ENCODE measurements around the gene PLA2G15. TPM values are rescaled to one million over a fixed set of nuclear protein-coding genes. Genes with fewer than 3 reads are reported as not detected.
A peak's percentile ranks its signal among the peaks of the same experiment; 100 is the strongest.

PLA2G15 gene
- total RNA-seq, 1 experiment from 2014 or later = 33.2 TPM

DNA sequence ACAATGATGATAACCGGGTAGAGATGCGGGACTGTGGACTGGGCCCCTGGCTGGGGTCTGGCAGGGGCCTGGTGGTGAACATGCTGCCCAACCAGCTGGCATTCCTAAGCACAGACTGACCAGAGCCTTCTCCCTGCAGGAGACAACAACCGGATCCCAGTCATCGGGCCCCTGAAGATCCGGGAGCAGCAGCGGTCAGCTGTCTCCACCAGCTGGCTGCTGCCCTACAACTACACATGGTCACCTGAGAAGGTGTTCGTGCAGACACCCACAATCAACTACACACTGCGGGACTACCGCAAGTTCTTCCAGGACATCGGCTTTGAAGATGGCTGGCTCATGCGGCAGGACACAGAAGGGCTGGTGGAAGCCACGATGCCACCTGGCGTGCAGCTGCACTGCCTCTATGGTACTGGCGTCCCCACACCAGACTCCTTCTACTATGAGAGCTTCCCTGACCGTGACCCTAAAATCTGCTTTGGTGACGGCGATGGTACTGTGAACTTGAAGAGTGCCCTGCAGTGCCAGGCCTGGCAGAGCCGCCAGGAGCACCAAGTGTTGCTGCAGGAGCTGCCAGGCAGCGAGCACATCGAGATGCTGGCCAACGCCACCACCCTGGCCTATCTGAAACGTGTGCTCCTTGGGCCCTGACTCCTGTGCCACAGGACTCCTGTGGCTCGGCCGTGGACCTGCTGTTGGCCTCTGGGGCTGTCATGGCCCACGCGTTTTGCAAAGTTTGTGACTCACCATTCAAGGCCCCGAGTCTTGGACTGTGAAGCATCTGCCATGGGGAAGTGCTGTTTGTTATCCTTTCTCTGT lies 14.0 kb downstream of the PLA2G15 start:
- no TSS peak for BruUV-seq (replicated peaks)
- POLR2A ChIA-PET = interaction anchor here (0.6 kb wide), 1 partner anchor 126 kb away, joined by 9 read pairs; no protein-coding TSS in a partner anchor
- intact Hi-C loops (cut with micrococcal nuclease; ENCODE audit: unreplicated experiment) = no loop called here

DNA sequence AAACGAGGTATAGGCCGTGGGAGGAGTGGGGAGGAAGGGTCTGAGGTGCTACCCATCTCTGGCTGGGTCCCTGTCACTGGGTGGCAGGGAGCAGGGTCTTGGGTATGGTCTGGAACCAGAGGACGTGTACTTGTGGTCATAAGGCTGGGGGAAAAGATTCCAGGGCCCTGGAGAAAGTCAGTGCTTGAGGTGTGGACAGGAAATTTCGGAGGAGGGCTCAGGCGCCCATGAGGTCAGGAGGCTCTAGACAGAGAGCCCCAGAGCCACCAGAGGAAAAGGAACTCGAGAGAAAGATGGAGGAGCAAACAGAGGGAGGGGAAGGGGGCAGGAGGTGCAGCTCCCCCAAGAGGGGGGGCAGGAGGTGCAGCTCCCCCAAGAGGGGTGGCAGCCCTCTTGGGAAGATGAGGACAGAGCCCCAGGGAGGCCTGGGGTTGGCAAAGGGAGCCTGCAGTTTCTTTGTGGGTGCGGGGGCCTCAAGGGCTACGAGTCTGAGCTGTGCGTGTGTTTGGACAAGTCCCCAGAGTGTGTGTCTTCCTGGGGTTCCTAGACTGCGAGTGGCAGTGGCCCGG lies 18.5 kb downstream of the PLA2G15 start:
- H3K27ac Mint-ChIP-seq (ENCODE audit: unreplicated experiment) = peak overlapping the region; percentile 98
- POLR2A ChIA-PET = interaction anchor here (0.7 to 5.1 kb wide), 8 partner anchors 17 to 69 kb away, joined by 3 to 59 read pairs (median 18); partner anchors contain the start of genes ESRP2, PLA2G15, PRMT7 and SLC7A6OS
- peak overlapping the region; percentile 91 for H3K4me3 Mint-ChIP-seq (ENCODE audit: unreplicated experiment)
- CTCF ChIA-PET = interaction anchor here (0.9 to 5.5 kb wide), 13 partner anchors 9 to 179 kb away, joined by 3 to 98 read pairs (median 7); partner anchors contain the start of genes ESRP2, NFATC3, PLA2G15 and PRMT7
- Histone ChIP-seq H3K9me3 (no peaks in the 10 kb centered on the region), H3K27me3 (replicated peaks; ENCODE audit: control insufficient read depth, insufficient read depth, low read length) (no peaks in the 10 kb centered on the region), H3K4me1 (peaks cover 37% of the 10 kb centered on the region), H3K36me3 (ENCODE audit: control insufficient read depth, insufficient read depth, low read length) (no peaks in the 10 kb centered on the region), H3K4me3 (ENCODE audit: low read depth, low read length) (peak overlapping the region; percentile 94)
- TF ChIP-seq, protein P1, sequence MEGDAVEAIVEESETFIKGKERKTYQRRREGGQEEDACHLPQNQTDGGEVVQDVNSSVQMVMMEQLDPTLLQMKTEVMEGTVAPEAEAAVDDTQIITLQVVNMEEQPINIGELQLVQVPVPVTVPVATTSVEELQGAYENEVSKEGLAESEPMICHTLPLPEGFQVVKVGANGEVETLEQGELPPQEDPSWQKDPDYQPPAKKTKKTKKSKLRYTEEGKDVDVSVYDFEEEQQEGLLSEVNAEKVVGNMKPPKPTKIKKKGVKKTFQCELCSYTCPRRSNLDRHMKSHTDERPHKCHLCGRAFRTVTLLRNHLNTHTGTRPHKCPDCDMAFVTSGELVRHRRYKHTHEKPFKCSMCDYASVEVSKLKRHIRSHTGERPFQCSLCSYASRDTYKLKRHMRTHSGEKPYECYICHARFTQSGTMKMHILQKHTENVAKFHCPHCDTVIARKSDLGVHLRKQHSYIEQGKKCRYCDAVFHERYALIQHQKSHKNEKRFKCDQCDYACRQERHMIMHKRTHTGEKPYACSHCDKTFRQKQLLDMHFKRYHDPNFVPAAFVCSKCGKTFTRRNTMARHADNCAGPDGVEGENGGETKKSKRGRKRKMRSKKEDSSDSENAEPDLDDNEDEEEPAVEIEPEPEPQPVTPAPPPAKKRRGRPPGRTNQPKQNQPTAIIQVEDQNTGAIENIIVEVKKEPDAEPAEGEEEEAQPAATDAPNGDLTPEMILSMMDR (IDR thresholded peaks at IDR 0.05; ENCODE audit: insufficient read depth in 1 of 2, low read depth in 1 of 2, low read length in 1 of 2, severe bottlenecking in 1 of 2, unreplicated experiment in 1 of 2) = no peak
- H3K4me1 Mint-ChIP-seq (ENCODE audit: low read depth, unreplicated experiment) = peaks cover 31% of the 10 kb centered on the region
- no peaks in the 10 kb centered on the region for H3K27me3 Mint-ChIP-seq (ENCODE audit: insufficient read depth, unreplicated experiment)
- no TSS peak for BruUV-seq (replicated peaks)
- no peak for DNase-seq
- no peaks in the 10 kb centered on the region for H3K9me3 Mint-ChIP-seq (ENCODE audit: unreplicated experiment)
- intact Hi-C loops (cut with micrococcal nuclease; ENCODE audit: unreplicated experiment) = loop anchor here (5.0 kb wide), 1 partner anchor 34 kb away; no protein-coding TSS in a partner anchor
- peaks cover 58% of the 10 kb centered on the region for H3K36me3 Mint-ChIP-seq (ENCODE audit: insufficient read depth, unreplicated experiment)

More for the DNA sequence above, 14.0 kb downstream of the PLA2G15 start:
- Histone ChIP-seq H3K9me3 (no peaks in the 10 kb centered on the region), H3K4me1 (peaks cover 29% of the 10 kb centered on the region), H3K4me3 (ENCODE audit: low read depth, low read length) (no peak overlapping the region), H3K27me3 (replicated peaks; ENCODE audit: control insufficient read depth, insufficient read depth, low read length) (no peaks in the 10 kb centered on the region), H3K36me3 (ENCODE audit: control insufficient read depth, insufficient read depth, low read length) (no peaks in the 10 kb centered on the region)
- DNase-seq = no peak
- H3K4me3 Mint-ChIP-seq (ENCODE audit: unreplicated experiment) = no peak overlapping the region
- TF ChIP-seq, protein P1 (IDR thresholded peaks at IDR 0.05; ENCODE audit: insufficient read depth in 1 of 2, low read depth in 1 of 2, low read length in 1 of 2, severe bottlenecking in 1 of 2, unreplicated experiment in 1 of 2) = no peak
- H3K4me1 Mint-ChIP-seq (ENCODE audit: low read depth, unreplicated experiment) = peaks cover 35% of the 10 kb centered on the region
- no peaks in the 10 kb centered on the region for H3K27me3 Mint-ChIP-seq (ENCODE audit: insufficient read depth, unreplicated experiment)
- H3K9me3 Mint-ChIP-seq (ENCODE audit: unreplicated experiment) = no peaks in the 10 kb centered on the region
- CTCF ChIA-PET = interaction anchor here (0.6 to 2.6 kb wide), 2 partner anchors 69 to 211 kb away, joined by 5 to 15 read pairs; no protein-coding TSS in a partner anchor
- peak overlapping the region; percentile 58 for H3K27ac Mint-ChIP-seq (ENCODE audit: unreplicated experiment)
- H3K36me3 Mint-ChIP-seq (ENCODE audit: insufficient read depth, unreplicated experiment) = peaks cover 42% of the 10 kb centered on the region

All from Caco-2 (cell line).